NCI-H526 (cell line): Measurements from ENCODE around the gene TAGLN3.

ENCODE experiments used
- DNase-seq, 2 experiments: peaks; one replicate each; lab custom pipeline; 2025; lab: John Stamatoyannopoulos, UW

TAGLN3 gene

GRCh38 chr3:111978583-111979433, 19.9 kb upstream of the TAGLN3 start, which contains the start of gene ABHD10:
Gene ABHD10, plus strand, starts transcription at chr3:111979026. Its CDS starts 36 bp downstream, at chr3:111979062.
- DNase-seq: peak; percentile 92 to 96

GRCh38 chr3:111979434-111980038, 19.2 kb upstream of the TAGLN3 start:
- peak in 1 of 2 experiments; percentile 7 for DNase-seq

GRCh38 chr3:111980716-111981456, 17.8 kb upstream of the TAGLN3 start:
- no peak for DNase-seq

- DNase-seq: no peak
Observed at GRCh38 chr3:111981457-111981763, 17.3 kb upstream of the TAGLN3 start.

- DNase-seq: no peak
Observed at GRCh38 chr3:111984636-111985298, 14.0 kb upstream of the TAGLN3 start.

- DNase-seq: no peak
Observed at GRCh38 chr3:111986800-111987199, 11.9 kb upstream of the TAGLN3 start.

GRCh38 chr3:111989061-111989678, 9.6 kb upstream of the TAGLN3 start:
- peak in 1 of 2 experiments; percentile 44 for DNase-seq

GRCh38 chr3:111993038-111993437, 5.7 kb upstream of the TAGLN3 start:
- DNase-seq: no peak

GRCh38 chr3:111999484-112000324, 982 bp downstream of the TAGLN3 start:
- DNase-seq: peak in 1 of 2 experiments; percentile 78

GRCh38 chr3:112000367-112000771, 1.6 kb downstream of the TAGLN3 start:
- DNase-seq: no peak

GRCh38 chr3:112000966-112001365, 2.2 kb downstream of the TAGLN3 start:
- DNase-seq: no peak

GRCh38 chr3:112001526-112001925, 2.8 kb downstream of the TAGLN3 start:
- no peak for DNase-seq

- DNase-seq: no peak
Observed at GRCh38 chr3:112002096-112002971, 3.6 kb downstream of the TAGLN3 start.

GRCh38 chr3:112003321-112004080, 4.8 kb downstream of the TAGLN3 start:
- no peak for DNase-seq

GRCh38 chr3:112004187-112004586, 5.5 kb downstream of the TAGLN3 start:
- no peak for DNase-seq

- no peak for DNase-seq
Observed at GRCh38 chr3:112004669-112005068, 5.9 kb downstream of the TAGLN3 start.

GRCh38 chr3:112005091-112005672, 6.5 kb downstream of the TAGLN3 start:
- DNase-seq: no peak

- DNase-seq: no peak
Observed at GRCh38 chr3:112007633-112008032, 8.9 kb downstream of the TAGLN3 start.

- DNase-seq: no peak
Observed at GRCh38 chr3:112009670-112010069, 10.9 kb downstream of the TAGLN3 start.
